Measurements from ENCODE around the gene RELL1. TPM values are rescaled to one million over a fixed set of nuclear protein-coding genes. Genes with fewer than 3 reads are reported as not detected.
A peak's percentile ranks its signal among the peaks of the same experiment; 100 is the strongest.

RELL1 gene, protein sequence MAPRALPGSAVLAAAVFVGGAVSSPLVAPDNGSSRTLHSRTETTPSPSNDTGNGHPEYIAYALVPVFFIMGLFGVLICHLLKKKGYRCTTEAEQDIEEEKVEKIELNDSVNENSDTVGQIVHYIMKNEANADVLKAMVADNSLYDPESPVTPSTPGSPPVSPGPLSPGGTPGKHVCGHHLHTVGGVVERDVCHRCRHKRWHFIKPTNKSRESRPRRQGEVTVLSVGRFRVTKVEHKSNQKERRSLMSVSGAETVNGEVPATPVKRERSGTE
- 1 to 10 TPM; 8.5 to 10.0 (median 9.8) TPM for polyA plus RNA-seq (ENCODE audit: insufficient read length in 3 of 3)
- long read RNA-seq, donor 1: 0 reads
- long read RNA-seq, donor 2: 0 reads
- long read RNA-seq, donor 3, partial matches to known transcripts: 0 of 4 reads
- long read RNA-seq, donor 3, other reads (novel, unspliced or antisense): 0 of 4 reads
- long read RNA-seq, donor 4, partial matches to known transcripts: 11 of 15 reads
- long read RNA-seq, donor 4, other reads (novel, unspliced or antisense): 0 of 15 reads
- long read RNA-seq, donor 5: 0 reads
- long read RNA-seq, donor 6, partial matches to known transcripts: 0 of 3 reads
- long read RNA-seq, donor 6, other reads (novel, unspliced or antisense): 0 of 3 reads
- long read RNA-seq, donor 7, partial matches to known transcripts: 0 of 1 reads
- long read RNA-seq, donor 7, other reads (novel, unspliced or antisense): 0 of 1 reads
- long read RNA-seq, donor 8: 0 reads
- long read RNA-seq, donor 9, partial matches to known transcripts: 0 of 4 reads
- long read RNA-seq, donor 9, other reads (novel, unspliced or antisense): 0 of 4 reads
- long read RNA-seq, donor 10: 0 reads
- long read RNA-seq, donor 11, partial matches to known transcripts: 0 of 1 reads
- long read RNA-seq, donor 11, other reads (novel, unspliced or antisense): 0 of 1 reads
- long read RNA-seq, donor 12, partial matches to known transcripts: 29 of 37 reads
- long read RNA-seq, donor 12, other reads (novel, unspliced or antisense): 8 of 37 reads
- long read RNA-seq, donor 13: 0 reads
- long read RNA-seq, donor 14, partial matches to known transcripts: 0 of 2 reads
- long read RNA-seq, donor 14, other reads (novel, unspliced or antisense): 0 of 2 reads
- long read RNA-seq, donor 15, partial matches to known transcripts: 0 of 1 reads
- long read RNA-seq, donor 15, other reads (novel, unspliced or antisense): 0 of 1 reads
- long read RNA-seq, donor 16, transcript RELL1-202 (7 exons, 1,350 nt): major isoform, 9 of 9 reads
- long read RNA-seq, donor 16, partial matches to known transcripts: 0 of 9 reads
- long read RNA-seq, donor 16, other reads (novel, unspliced or antisense): 0 of 9 reads

DNA sequence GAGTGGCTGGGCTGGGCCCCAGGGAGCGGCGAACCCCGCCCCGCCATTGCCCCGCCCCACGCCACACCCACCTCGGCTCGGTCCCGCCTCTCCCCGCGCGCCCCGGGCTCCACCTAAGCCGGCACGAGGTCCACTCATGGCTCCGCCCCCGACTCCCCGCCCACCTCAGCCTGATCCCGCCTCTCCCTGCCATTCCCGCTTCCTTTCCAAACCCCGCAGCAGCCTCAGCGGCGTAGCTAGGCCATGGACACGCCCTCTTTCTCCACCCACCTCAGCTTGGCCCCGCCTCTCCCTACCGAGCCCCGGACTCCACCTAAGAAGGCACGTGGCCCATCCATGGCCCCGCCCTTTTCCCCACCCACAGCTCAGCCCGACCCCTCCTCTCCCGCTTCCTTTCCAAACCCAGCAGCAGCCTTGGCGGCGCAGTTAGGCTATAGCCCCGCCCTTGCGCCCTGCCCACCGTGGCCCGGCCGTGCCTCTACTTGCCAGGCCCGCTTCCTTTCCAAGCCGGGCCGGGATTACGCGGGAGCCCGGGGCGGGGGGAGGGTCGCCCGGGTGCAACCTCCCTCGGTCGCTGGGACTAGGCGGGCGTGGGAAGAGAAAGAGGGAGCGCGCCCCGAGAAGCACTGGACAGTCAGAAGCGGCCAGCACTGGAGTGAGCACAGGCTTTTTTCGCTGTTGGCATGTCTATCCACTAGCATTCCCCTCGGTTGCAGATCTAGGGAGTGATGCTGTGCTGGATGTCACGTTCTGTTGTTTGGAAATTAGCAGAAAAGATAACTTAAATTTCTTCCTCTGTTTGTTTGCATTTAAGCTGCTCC is at the start of gene RELL1:
TSS of gene RELL1 (minus strand) at position 4 of the 821 bp plus-strand sequence. CDS start 89 bp downstream, outside the sequence.
- peak; percentile 98 to 100 (median 99) for DNase-seq (ENCODE audit: extremely low read depth in 1 of 11, low read depth in 9 of 11, low spot score in 4 of 11)

GRCh38 chr4:37735578-37735977 is 49.4 kb upstream of the RELL1 start:
- no peak for DNase-seq (ENCODE audit: extremely low read depth in 1 of 11, low read depth in 9 of 11, low spot score in 4 of 11)

- DNase-seq (ENCODE audit: extremely low read depth in 1 of 11, low read depth in 9 of 11, low spot score in 4 of 11): no peak
Measured at GRCh38 chr4:37734989-37735388, 48.8 kb upstream of the RELL1 start.

GRCh38 chr4:37733240-37733867 is 47.2 kb upstream of the RELL1 start:
- no peak for DNase-seq (ENCODE audit: extremely low read depth in 1 of 11, low read depth in 9 of 11, low spot score in 4 of 11)

- DNase-seq (ENCODE audit: extremely low read depth in 1 of 11, low read depth in 9 of 11, low spot score in 4 of 11): no peak
Measured at GRCh38 chr4:37732526-37733186, 46.5 kb upstream of the RELL1 start.

GRCh38 chr4:37729649-37730004 is 43.5 kb upstream of the RELL1 start:
- DNase-seq (ENCODE audit: extremely low read depth in 1 of 11, low read depth in 9 of 11, low spot score in 4 of 11): no peak

GRCh38 chr4:37728064-37728463 is 41.9 kb upstream of the RELL1 start:
- DNase-seq (ENCODE audit: extremely low read depth in 1 of 11, low read depth in 9 of 11, low spot score in 4 of 11): no peak

- no peak for DNase-seq (ENCODE audit: extremely low read depth in 1 of 11, low read depth in 9 of 11, low spot score in 4 of 11)
Measured at GRCh38 chr4:37727635-37728034, 41.5 kb upstream of the RELL1 start.

GRCh38 chr4:37726666-37727065 is 40.5 kb upstream of the RELL1 start:
- no peak for DNase-seq (ENCODE audit: extremely low read depth in 1 of 11, low read depth in 9 of 11, low spot score in 4 of 11)

DNA sequence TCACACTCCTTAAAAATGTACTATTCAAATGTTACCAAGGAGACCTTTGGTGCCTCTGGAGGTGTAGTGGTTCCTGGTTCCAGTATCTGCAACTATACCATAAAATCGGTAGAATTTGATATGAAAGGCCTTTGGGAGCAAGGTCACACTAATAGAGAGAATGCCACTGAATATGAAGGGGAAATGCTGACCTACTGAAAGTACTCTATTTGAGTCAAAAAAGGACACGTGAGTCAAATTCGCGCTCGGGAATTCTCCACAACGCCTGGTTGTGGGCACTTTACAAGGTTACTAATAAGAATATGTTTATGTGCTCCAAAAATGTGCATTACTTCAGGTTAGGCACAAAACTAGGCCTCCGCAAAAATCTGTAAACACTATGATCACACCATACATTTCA is 39.5 kb upstream of the RELL1 start:
- no peak for DNase-seq (ENCODE audit: extremely low read depth in 1 of 11, low read depth in 9 of 11, low spot score in 4 of 11)

DNA sequence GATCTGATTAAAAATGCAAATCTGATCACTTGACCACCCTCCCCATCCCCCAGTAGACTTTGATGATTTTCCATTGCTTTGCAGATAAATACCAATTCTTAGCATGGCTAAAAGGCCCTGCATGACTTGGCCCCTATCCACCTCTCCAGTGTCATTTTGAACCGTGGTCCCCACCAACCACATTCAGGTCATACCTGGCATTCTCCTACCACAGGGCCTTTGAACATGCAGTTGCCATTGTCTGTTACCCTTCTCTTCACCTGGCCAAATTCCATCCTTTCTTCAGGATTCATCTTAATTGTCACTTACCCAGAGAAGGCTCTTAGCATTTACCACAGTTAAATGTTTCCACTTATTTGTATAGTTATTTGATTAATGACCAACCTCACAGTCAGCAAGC is 36.9 kb upstream of the RELL1 start:
- no peak for DNase-seq (ENCODE audit: extremely low read depth in 1 of 11, low read depth in 9 of 11, low spot score in 4 of 11)

DNA sequence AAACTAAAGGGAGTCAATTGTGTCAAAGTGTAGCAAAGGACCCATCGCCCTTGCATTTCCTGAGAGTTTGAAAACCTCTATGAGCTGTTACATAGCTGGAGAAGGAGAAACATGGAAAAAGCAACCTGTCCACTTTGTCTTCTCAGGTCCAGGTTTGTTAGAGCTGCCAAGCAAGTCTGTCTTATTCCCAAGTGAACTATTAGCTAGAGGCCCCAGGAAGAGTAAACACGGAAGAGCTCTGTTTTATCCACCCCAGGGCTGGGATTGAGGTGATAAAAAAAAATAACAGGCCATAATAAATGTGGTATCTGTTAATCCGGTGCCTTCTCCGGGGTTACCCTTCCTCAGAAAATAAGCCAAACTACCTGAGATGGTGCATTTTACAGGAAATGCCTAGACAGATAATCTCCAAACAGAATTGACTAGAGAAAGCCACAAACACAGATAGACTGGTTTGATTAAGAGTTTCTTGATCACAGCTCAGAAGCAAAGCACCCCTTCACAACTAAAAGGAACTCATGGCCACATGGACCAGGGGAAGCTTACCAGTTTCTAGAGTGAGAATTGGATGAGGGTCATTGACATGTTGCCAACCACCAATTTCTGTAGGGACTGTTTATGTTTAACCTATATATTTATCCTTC is 35.9 kb upstream of the RELL1 start:
- DNase-seq (ENCODE audit: extremely low read depth in 1 of 11, low read depth in 9 of 11, low spot score in 4 of 11): no peak

- DNase-seq (ENCODE audit: extremely low read depth in 1 of 11, low read depth in 9 of 11, low spot score in 4 of 11): no peak
Measured at GRCh38 chr4:37719021-37719420, 32.8 kb upstream of the RELL1 start.

DNA sequence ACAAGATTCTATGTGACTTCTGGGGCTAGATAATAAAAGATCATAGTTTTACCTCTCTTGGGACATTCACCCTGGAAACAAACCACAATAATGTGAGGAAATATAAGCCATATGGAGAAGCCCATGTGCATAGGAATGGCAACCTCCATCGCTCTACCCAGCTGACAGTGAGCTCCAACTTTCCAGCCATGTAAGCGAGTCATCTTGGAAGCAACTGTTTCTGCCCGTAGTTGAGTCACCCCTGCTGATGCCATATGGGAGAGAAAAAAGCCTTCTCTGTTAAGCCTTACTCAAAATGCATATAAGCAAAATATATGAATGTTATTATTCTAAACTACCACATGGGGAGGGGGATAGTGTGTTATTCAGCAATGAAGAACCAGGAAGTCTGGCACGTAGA is 31.4 kb upstream of the RELL1 start:
- no peak for DNase-seq (ENCODE audit: extremely low read depth in 1 of 11, low read depth in 9 of 11, low spot score in 4 of 11)

DNA sequence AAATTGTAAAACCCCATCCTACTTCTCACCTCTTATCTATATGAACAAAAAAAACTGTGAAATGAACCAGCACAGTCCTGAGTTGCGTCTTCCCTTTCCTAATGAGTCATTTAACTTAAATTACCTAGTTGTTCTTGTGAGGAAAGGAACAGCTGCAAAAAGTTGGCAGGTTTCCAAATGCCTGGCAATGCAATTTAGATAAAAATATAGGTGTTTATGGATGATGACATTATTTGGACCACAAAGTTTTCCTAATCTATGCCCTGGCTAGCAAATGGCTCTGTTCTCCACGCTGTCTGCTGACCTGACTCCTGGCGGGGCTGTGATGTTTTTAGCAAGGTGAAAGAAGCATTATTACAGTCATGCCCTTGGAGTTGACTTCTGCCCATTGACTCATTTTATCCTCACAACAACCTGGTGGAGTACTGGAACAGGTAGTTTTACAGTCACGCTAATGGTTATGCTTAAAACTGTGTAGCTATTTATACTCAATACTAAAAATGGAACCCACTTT is 29.8 kb upstream of the RELL1 start:
- DNase-seq (ENCODE audit: extremely low read depth in 1 of 11, low read depth in 9 of 11, low spot score in 4 of 11): no peak

GRCh38 chr4:37710491-37710890 is 24.3 kb upstream of the RELL1 start:
- no peak for DNase-seq (ENCODE audit: extremely low read depth in 1 of 11, low read depth in 9 of 11, low spot score in 4 of 11)

GRCh38 chr4:37706032-37706431 is 19.9 kb upstream of the RELL1 start:
- no peak for DNase-seq (ENCODE audit: extremely low read depth in 1 of 11, low read depth in 9 of 11, low spot score in 4 of 11)
